Measurements from ENCODE around the gene C16orf95.
"Not testable (repeated sequence)": the region's sequence is repeated elsewhere in the genome, so short reads cannot be mapped to it uniquely, and the experiment has no call there.

C16orf95 gene

GRCh38 chr16:87346517-87347060 is 29.4 kb upstream of the C16orf95 start:
- DNase-seq (ENCODE audit: low spot score) = no peak

GRCh38 chr16:87345726-87346424 is 28.7 kb upstream of the C16orf95 start:
- no peak for DNase-seq (ENCODE audit: low spot score)

GRCh38 chr16:87344931-87345631 is 27.9 kb upstream of the C16orf95 start:
- DNase-seq (ENCODE audit: low spot score) = no peak

- no peak for DNase-seq (ENCODE audit: low spot score)
Measured at GRCh38 chr16:87344165-87344930, 27.2 kb upstream of the C16orf95 start.

GRCh38 chr16:87343753-87344050 is 26.5 kb upstream of the C16orf95 start:
- no peak for DNase-seq (ENCODE audit: low spot score)

GRCh38 chr16:87342978-87343752 is 26.0 kb upstream of the C16orf95 start:
- no peak for DNase-seq (ENCODE audit: low spot score)

- no peak for DNase-seq (ENCODE audit: low spot score)
Measured at GRCh38 chr16:87342504-87342903, 25.3 kb upstream of the C16orf95 start.

- DNase-seq (ENCODE audit: low spot score) = no peak
Measured at GRCh38 chr16:87340198-87340597, 23.0 kb upstream of the C16orf95 start.

GRCh38 chr16:87339724-87340105 is 22.5 kb upstream of the C16orf95 start:
- DNase-seq (ENCODE audit: low spot score) = not testable (repeated sequence)

GRCh38 chr16:87339086-87339723 is 22.0 kb upstream of the C16orf95 start:
- DNase-seq (ENCODE audit: low spot score) = no peak

- no peak for DNase-seq (ENCODE audit: low spot score)
Measured at GRCh38 chr16:87338155-87338765, 21.1 kb upstream of the C16orf95 start.

- no peak for DNase-seq (ENCODE audit: low spot score)
Measured at GRCh38 chr16:87337262-87337771, 20.1 kb upstream of the C16orf95 start.

GRCh38 chr16:87336434-87337240 is 19.4 kb upstream of the C16orf95 start:
- DNase-seq (ENCODE audit: low spot score) = no peak

- no peak for DNase-seq (ENCODE audit: low spot score)
Measured at GRCh38 chr16:87335625-87336433, 18.6 kb upstream of the C16orf95 start.

- no peak for DNase-seq (ENCODE audit: low spot score)
Measured at GRCh38 chr16:87334651-87335624, 17.7 kb upstream of the C16orf95 start.

- DNase-seq (ENCODE audit: low spot score) = no peak
Measured at GRCh38 chr16:87333581-87334331, 16.6 kb upstream of the C16orf95 start.

GRCh38 chr16:87333101-87333500 is 15.9 kb upstream of the C16orf95 start:
- no peak for DNase-seq (ENCODE audit: low spot score)
